Ascending aorta (tissue), 2 donors: ENCODE data around the gene MLLT3. TPM values are rescaled to one million over a fixed set of nuclear protein-coding genes. Genes with fewer than 3 reads are reported as not detected.

Experiments
- DNase-seq, 2 donors: peaks; one replicate each; pipeline ENCODE4 v3.0.0-alpha.2; 2019; ENCODE audit warnings: low spot score in 2 of 2
- H3K27ac ChIP-seq, 2 donors: fragments of 200-600 bp; sonication (generic); one replicate each; pipeline ENCODE4 v1.5.1; 2016 to 2017; ENCODE audit warnings: mild to moderate bottlenecking in 1 of 2
- H3K27me3 ChIP-seq: fragments of 200-600 bp; sonication (generic); one replicate; pipeline ENCODE4 v1.5.1; 2017
- H3K36me3 ChIP-seq, 2 donors: fragments of 200-600 bp; sonication (generic); one replicate each; pipeline ENCODE4 v1.5.1; 2016
- H3K4me1 ChIP-seq, 2 donors: fragments of 200-600 bp; sonication (generic); one replicate each; pipeline ENCODE4 v1.5.1; 2016 to 2017; ENCODE audit warnings: mild to moderate bottlenecking in 1 of 2
- H3K4me3 ChIP-seq, 2 donors: fragments of 200-600 bp; sonication (generic); one replicate each; pipeline ENCODE4 v1.5.1; 2016 to 2017; ENCODE audit warnings: mild to moderate bottlenecking in 1 of 2
- H3K9me3 ChIP-seq, 2 donors: fragments of 200-600 bp; sonication (generic); one replicate each; pipeline ENCODE4 v1.5.1; 2016
- intact Hi-C: fragments of 100-400 bp; cut with DNase I; formaldehyde crosslinking; loops from one replicate; pipeline ENCODE4 v1.15.1; 2023
- total RNA-seq: library from RNA; depleted of rRNA; stranded (reverse); fragments of >200 nt; gene quantifications from one replicate; pipeline ENCODE4 v1.1.0, GENCODE V29; 2016
- TF ChIP-seq, protein P1 (sequence below), 3 experiments: fragments of 200-600 bp in 2 of 3; fragments of 450-650 bp in 1 of 3; sonication (generic) in 2 of 3; IDR thresholded peaks; one replicate each; pipeline ENCODE4 v1.5.1; 2016 to 2019; ENCODE audit warnings: antibody characterized with exemption in 3 of 3, mild to moderate bottlenecking in 1 of 3, moderate library complexity in 1 of 3

MLLT3 gene
- total RNA-seq, 1 donor from 2014 or later: 16.8 TPM

DNA sequence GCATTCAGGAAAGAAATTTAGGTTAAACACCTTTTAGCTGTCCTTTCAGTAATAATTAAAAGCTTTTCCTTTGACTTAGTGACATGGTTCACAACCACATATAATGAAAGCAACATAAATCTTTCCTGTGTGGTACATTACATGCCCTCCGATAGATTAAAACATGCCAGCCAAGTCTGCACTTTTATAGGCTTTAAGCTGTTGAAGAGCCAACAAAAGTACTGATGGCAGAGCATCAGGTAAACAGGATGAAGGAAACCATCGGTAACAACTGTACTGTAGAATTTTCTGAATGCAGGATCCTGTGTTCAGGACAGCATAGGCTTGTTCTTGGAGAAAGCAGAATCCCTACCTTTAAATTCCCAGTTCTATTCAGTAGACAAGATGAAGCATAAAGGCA lies 226.6 kb downstream of the MLLT3 start:
- Histone ChIP-seq H3K4me1 (no peaks in the 10 kb centered on the region), H3K4me3 (no peak overlapping the region), H3K27ac (no peak overlapping the region), H3K9me3 (no peaks in the 10 kb centered on the region), H3K36me3 (no peaks in the 10 kb centered on the region), H3K27me3 (no peaks in the 10 kb centered on the region)
- no peak for DNase-seq
- intact Hi-C loops: no loop called here
- TF ChIP-seq, protein P1, sequence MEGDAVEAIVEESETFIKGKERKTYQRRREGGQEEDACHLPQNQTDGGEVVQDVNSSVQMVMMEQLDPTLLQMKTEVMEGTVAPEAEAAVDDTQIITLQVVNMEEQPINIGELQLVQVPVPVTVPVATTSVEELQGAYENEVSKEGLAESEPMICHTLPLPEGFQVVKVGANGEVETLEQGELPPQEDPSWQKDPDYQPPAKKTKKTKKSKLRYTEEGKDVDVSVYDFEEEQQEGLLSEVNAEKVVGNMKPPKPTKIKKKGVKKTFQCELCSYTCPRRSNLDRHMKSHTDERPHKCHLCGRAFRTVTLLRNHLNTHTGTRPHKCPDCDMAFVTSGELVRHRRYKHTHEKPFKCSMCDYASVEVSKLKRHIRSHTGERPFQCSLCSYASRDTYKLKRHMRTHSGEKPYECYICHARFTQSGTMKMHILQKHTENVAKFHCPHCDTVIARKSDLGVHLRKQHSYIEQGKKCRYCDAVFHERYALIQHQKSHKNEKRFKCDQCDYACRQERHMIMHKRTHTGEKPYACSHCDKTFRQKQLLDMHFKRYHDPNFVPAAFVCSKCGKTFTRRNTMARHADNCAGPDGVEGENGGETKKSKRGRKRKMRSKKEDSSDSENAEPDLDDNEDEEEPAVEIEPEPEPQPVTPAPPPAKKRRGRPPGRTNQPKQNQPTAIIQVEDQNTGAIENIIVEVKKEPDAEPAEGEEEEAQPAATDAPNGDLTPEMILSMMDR (IDR thresholded peaks at IDR 0.05): no peak

DNA sequence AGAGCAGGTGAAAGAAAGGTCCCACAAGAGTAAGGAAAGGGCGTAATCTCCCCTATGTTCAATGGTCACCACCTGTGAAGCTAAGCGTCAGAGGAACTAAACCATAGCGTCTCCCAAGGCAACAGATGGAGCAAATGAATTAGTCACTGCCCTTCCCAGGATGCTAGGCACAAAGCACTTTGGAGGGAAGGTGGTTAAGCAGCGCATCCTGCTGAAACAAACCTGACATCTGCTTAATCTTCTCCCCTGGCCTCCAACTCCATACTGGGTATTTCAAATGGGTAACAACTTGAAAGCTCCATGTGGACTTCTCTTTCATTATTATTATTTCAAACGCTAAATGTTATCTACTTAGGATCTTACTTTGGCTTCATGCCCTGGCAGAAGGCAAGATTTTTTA lies 227.3 kb downstream of the MLLT3 start:
- no peak overlapping the region for H3K4me3 ChIP-seq
- no peaks in the 10 kb centered on the region for H3K36me3 ChIP-seq
- H3K9me3 ChIP-seq: no peaks in the 10 kb centered on the region
- H3K27me3 ChIP-seq: no peaks in the 10 kb centered on the region
- intact Hi-C loops: no loop called here
- DNase-seq: no peak
- H3K4me1 ChIP-seq: no peaks in the 10 kb centered on the region
- TF ChIP-seq, protein P1 (IDR thresholded peaks at IDR 0.05): no peak
- H3K27ac ChIP-seq: no peak overlapping the region

DNA sequence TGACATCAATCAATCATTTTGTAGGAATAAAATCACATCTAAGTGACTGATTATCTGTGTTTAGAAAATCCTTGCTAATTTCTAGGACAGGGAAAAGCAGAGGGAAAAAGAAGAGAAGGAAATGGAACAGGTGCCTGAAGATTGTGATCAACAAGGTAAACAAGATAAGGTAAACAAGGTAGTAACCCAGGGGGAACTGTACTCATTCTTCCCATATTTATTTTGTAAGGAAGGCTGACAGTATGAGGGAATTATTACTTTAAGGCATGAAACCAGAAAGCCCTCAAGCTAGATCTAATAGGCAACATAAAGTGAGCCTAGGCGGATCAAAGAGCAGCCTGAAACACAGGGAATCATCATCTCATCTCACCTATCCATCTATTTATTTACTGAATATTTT lies 231.1 kb downstream of the MLLT3 start:
- no peaks in the 10 kb centered on the region for H3K4me1 ChIP-seq
- TF ChIP-seq, protein P1 (IDR thresholded peaks at IDR 0.05): no peak
- H3K27me3 ChIP-seq: no peaks in the 10 kb centered on the region
- no peaks in the 10 kb centered on the region for H3K9me3 ChIP-seq
- no peaks in the 10 kb centered on the region for H3K36me3 ChIP-seq
- H3K27ac ChIP-seq: no peak overlapping the region
- DNase-seq: no peak
- intact Hi-C loops: no loop called here
- H3K4me3 ChIP-seq: no peak overlapping the region

DNA sequence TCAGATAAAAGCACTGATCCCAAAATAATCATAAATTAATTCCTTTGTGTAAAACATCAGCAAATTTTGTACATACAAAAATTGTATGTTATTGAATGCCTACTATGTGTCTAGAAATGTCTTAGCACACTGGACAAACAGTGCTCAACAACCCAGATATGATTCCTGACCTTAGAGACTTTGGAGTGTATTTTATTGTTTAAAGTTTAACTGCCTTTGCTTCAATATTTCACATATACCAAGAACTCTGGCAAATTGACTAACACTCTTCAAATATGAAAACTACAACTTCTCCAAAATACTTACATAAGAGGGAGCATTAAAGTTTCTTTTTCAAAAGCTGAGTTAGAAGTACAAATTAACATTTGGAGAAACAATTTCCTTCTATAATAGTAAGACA lies 231.9 kb downstream of the MLLT3 start:
- intact Hi-C loops: no loop called here
- H3K9me3 ChIP-seq: no peaks in the 10 kb centered on the region
- TF ChIP-seq, protein P1 (IDR thresholded peaks at IDR 0.05): no peak
- no peak for DNase-seq
- no peak overlapping the region for H3K4me3 ChIP-seq
- no peaks in the 10 kb centered on the region for H3K4me1 ChIP-seq
- H3K27me3 ChIP-seq: no peaks in the 10 kb centered on the region
- H3K36me3 ChIP-seq: no peaks in the 10 kb centered on the region
- no peak overlapping the region for H3K27ac ChIP-seq

DNA sequence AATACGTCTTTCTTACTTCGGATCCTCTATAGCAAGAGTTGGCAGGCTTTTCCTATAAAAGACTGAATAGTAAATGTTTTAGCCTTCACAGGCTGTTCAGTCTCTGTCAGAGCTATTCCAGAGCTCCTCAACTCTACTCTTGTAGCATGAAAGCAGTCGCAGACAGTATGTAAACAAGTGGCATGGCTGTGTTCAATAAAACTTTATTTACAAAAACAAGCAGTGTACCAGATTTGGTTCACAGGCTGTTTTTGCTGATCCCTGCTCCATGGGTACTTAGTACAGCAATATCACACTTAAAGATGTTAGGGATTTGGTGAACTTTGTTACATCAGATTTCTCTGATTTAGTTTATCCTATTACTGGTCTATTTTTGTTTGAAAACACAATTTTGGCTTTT lies 235.2 kb downstream of the MLLT3 start:
- H3K36me3 ChIP-seq: no peaks in the 10 kb centered on the region
- no peak overlapping the region for H3K4me3 ChIP-seq
- intact Hi-C loops: no loop called here
- no peaks in the 10 kb centered on the region for H3K9me3 ChIP-seq
- TF ChIP-seq, protein P1 (IDR thresholded peaks at IDR 0.05): no peak
- no peaks in the 10 kb centered on the region for H3K4me1 ChIP-seq
- no peaks in the 10 kb centered on the region for H3K27me3 ChIP-seq
- DNase-seq: no peak
- H3K27ac ChIP-seq: no peak overlapping the region

DNA sequence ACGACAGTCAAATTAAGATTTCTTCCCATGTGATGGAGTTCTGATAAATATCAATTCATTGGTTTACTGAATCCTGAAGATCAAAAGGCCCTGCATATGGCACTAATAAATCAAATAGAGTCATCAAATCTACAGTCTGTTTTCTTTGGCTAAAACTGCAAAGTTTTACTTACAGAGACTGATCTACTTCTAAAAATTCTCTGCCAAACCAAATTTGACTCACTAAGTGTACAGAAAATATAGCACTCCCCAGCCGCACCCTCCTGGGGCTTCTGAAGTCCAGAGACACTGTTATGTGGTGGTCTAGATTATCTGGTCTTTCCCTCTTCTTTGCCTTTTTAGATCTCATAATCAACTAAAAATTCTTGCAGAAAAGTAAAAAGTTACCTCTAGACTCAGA lies 237.7 kb downstream of the MLLT3 start:
- no peak for DNase-seq
- Histone ChIP-seq H3K4me3 (no peak overlapping the region), H3K4me1 (no peaks in the 10 kb centered on the region), H3K36me3 (no peaks in the 10 kb centered on the region), H3K27ac (no peak overlapping the region), H3K9me3 (no peaks in the 10 kb centered on the region), H3K27me3 (no peaks in the 10 kb centered on the region)
- intact Hi-C loops: no loop called here
- TF ChIP-seq, protein P1 (IDR thresholded peaks at IDR 0.05): no peak
